ENCODE results near the gene MXRA5. TPM values are rescaled to one million over a fixed set of nuclear protein-coding genes. Genes with fewer than 3 reads are reported as not detected.

MXRA5 gene
- total and polyA plus RNA-seq, 9 of the 15 experiments (the other 6 are each of a cell fraction or from before 2014, with no cell fraction given): 0.02 TPM; not detected in 8

DNA sequence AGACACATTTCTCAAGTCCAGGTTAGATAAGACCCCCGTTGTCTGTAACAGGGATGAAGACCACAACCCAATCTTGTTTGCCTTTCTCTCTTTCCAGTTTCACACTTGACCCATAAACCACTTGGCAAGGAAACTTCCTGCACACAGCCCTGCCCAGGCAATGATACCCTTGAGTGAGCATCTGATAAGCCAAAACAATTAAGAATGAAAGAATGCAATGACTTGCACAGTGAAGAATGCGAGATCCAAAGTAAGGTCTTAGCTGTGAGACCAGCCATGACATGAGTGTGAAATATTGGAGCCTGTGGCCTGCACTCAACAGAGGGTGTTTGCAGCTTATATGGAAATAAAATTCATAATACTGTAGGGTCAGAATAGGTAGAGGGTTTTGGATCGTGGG is 37.9 kb upstream of the MXRA5 start:
- H3K9me3 ChIP-seq (replicated peaks; ENCODE audit: control insufficient read depth, insufficient read depth, low read depth, low read length): no peaks in the 10 kb centered on the region
- H3K4me2 ChIP-seq (ENCODE audit: insufficient read depth, low read length): no peak overlapping the region
- no peaks in the 10 kb centered on the region for H3K79me2 ChIP-seq (ENCODE audit: control insufficient read depth, insufficient read depth, low read length)
- H3K27me3 ChIP-seq (ENCODE audit: control insufficient read depth in 2 of 2, insufficient read depth in 2 of 2, low read length in 2 of 2): no peaks in the 10 kb centered on the region
- no peak overlapping the region for H2AFZ ChIP-seq (ENCODE audit: low read depth, low read length)
- CTCF ChIA-PET (ENCODE audit: low intra/inter-chr PET ratio): no interaction called here
- H3K27ac ChIP-seq (ENCODE audit: extremely low read depth, low read depth, low read length): no peak overlapping the region
- intact Hi-C loops (cut with micrococcal nuclease): no loop called here
- H3K4me1 ChIP-seq (replicated peaks in 1 of 2; ENCODE audit: control insufficient read depth in 2 of 2, insufficient read depth in 2 of 2, low read length in 2 of 2): no peaks in the 10 kb centered on the region
- POLR2A ChIA-PET: no interaction called here
- no peak overlapping the region for H3K9ac ChIP-seq (ENCODE audit: insufficient read depth in 1 of 2, low read depth in 2 of 2, low read length in 2 of 2)
- no peak overlapping the region for H3K4me3 ChIP-seq
- TF ChIP-seq, protein P1, sequence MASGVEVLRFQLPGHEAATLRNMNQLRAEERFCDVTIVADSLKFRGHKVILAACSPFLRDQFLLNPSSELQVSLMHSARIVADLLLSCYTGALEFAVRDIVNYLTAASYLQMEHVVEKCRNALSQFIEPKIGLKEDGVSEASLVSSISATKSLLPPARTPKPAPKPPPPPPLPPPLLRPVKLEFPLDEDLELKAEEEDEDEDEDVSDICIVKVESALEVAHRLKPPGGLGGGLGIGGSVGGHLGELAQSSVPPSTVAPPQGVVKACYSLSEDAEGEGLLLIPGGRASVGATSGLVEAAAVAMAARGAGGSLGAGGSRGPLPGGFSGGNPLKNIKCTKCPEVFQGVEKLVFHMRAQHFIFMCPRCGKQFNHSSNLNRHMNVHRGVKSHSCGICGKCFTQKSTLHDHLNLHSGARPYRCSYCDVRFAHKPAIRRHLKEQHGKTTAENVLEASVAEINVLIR (CRISPR knock-in tag; IDR thresholded peaks at IDR 0.05): no peak
- TF ChIP-seq ZFPM2 (CRISPR knock-in tag; IDR thresholded peaks at IDR 0.05) (no peak), EGR1 (conservative IDR thresholded peaks at IDR 0.05) (no peak), ZNF76 (CRISPR knock-in tag; IDR thresholded peaks at IDR 0.05; ENCODE audit: borderline replicate concordance) (no peak), ELF4 (CRISPR knock-in tag; IDR thresholded peaks at IDR 0.05) (no peak), POU5F1 (IDR thresholded peaks at IDR 0.05; ENCODE audit: borderline replicate concordance, low read depth, low read length, partially characterized antibody) (no peak), PRMT5 (CRISPR knock-in tag; IDR thresholded peaks at IDR 0.05) (no peak), RAD21 (CRISPR knock-in tag; conservative IDR thresholded peaks at IDR 0.05 in 1 of 2, IDR thresholded peaks at IDR 0.05 in 1 of 2) (no peak), NFIX (CRISPR knock-in tag; IDR thresholded peaks at IDR 0.05; ENCODE audit: low read depth) (no peak), CAMTA2 (CRISPR knock-in tag; conservative IDR thresholded peaks at IDR 0.05) (no peak), ZNF589 (CRISPR knock-in tag; IDR thresholded peaks at IDR 0.05; ENCODE audit: low read depth) (no peak), ZNF354B (CRISPR knock-in tag; IDR thresholded peaks at IDR 0.05) (no peak), FIP1L1 (IDR thresholded peaks at IDR 0.05; ENCODE audit: low read depth, low read length, poor library complexity, severe bottlenecking) (no peak)
- TF ChIP-seq, protein P2, sequence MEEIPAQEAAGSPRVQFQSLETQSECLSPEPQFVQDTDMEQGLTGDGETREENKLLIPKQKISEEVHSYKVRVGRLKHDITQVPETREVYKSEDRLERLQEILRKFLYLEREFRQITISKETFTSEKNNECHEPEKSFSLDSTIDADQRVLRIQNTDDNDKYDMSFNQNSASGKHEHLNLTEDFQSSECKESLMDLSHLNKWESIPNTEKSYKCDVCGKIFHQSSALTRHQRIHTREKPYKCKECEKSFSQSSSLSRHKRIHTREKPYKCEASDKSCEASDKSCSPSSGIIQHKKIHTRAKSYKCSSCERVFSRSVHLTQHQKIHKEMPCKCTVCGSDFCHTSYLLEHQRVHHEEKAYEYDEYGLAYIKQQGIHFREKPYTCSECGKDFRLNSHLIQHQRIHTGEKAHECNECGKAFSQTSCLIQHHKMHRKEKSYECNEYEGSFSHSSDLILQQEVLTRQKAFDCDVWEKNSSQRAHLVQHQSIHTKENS (CRISPR knock-in tag; IDR thresholded peaks at IDR 0.05): no peak
- TF ChIP-seq, protein P3, sequence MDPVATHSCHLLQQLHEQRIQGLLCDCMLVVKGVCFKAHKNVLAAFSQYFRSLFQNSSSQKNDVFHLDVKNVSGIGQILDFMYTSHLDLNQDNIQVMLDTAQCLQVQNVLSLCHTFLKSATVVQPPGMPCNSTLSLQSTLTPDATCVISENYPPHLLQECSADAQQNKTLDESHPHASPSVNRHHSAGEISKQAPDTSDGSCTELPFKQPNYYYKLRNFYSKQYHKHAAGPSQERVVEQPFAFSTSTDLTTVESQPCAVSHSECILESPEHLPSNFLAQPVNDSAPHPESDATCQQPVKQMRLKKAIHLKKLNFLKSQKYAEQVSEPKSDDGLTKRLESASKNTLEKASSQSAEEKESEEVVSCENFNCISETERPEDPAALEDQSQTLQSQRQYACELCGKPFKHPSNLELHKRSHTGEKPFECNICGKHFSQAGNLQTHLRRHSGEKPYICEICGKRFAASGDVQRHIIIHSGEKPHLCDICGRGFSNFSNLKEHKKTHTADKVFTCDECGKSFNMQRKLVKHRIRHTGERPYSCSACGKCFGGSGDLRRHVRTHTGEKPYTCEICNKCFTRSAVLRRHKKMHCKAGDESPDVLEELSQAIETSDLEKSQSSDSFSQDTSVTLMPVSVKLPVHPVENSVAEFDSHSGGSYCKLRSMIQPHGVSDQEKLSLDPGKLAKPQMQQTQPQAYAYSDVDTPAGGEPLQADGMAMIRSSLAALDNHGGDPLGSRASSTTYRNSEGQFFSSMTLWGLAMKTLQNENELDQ (CRISPR knock-in tag; IDR thresholded peaks at IDR 0.05; ENCODE audit: borderline replicate concordance): no peak
- TF ChIP-seq, protein P4, sequence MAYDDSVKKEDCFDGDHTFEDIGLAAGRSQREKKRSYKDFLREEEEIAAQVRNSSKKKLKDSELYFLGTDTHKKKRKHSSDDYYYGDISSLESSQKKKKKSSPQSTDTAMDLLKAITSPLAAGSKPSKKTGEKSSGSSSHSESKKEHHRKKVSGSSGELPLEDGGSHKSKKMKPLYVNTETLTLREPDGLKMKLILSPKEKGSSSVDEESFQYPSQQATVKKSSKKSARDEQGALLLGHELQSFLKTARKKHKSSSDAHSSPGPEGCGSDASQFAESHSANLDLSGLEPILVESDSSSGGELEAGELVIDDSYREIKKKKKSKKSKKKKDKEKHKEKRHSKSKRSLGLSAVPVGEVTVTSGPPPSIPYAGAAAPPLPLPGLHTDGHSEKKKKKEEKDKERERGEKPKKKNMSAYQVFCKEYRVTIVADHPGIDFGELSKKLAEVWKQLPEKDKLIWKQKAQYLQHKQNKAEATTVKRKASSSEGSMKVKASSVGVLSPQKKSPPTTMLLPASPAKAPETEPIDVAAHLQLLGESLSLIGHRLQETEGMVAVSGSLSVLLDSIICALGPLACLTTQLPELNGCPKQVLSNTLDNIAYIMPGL (CRISPR knock-in tag; IDR thresholded peaks at IDR 0.05): no peak
- TF ChIP-seq, protein P5, sequence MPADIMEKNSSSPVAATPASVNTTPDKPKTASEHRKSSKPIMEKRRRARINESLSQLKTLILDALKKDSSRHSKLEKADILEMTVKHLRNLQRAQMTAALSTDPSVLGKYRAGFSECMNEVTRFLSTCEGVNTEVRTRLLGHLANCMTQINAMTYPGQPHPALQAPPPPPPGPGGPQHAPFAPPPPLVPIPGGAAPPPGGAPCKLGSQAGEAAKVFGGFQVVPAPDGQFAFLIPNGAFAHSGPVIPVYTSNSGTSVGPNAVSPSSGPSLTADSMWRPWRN (IDR thresholded peaks at IDR 0.05; ENCODE audit: low read depth): no peak
- no peaks in the 10 kb centered on the region for H3K36me3 ChIP-seq (ENCODE audit: control insufficient read depth, insufficient read depth, low read length)
- WGBS (ENCODE audit: insufficient coverage, low coverage, missing lambda C conversion rate): 0% methylated on average over 3 of the region's 3 CpGs
- in situ Hi-C loops (cut with MboI): no loop called here
- ATAC-seq (no peak), DNase-seq (ENCODE audit: extremely low read depth in 1 of 4, low spot score in 3 of 4) (no peak), FAIRE-seq (no peak)
- H3K9me1 ChIP-seq (ENCODE audit: control insufficient read depth, insufficient read depth, low read length): no peaks in the 10 kb centered on the region
- H4K20me1 ChIP-seq (replicated peaks; ENCODE audit: control insufficient read depth, insufficient read depth, low read length): no peaks in the 10 kb centered on the region
- BruUV-seq (replicated peaks): no TSS peak
